HepG2 (cell line): ENCODE results near the gene HEXIM1. TPM values are rescaled to one million over a fixed set of nuclear protein-coding genes. Genes with fewer than 3 reads are reported as not detected.

ENCODE experiments used
- ATAC-seq: fragments of 200-7000 bp; cut with Tn5 transposase; 3 replicates; pipeline ENCODE4 v1.9.1; 2020; ENCODE audit warnings: mild to moderate bottlenecking, moderate library complexity
- BruUV-seq: library from RNA; stranded (reverse); fragments of 400-500 nt; replicated peaks from 2 replicates; lab custom pipeline; 2021; lab: Mats Ljungman, UMichigan
- CTCF ChIA-PET: fragments of 300-600 bp; formaldehyde crosslinking; extraction: SDS; loops from one replicate; lab custom pipeline; 2021; ENCODE audit warnings: low total read pairs, inconsistent platforms, low intra/inter-chr PET ratio; lab: Yijun Ruan, JAX
- POLR2A ChIA-PET: fragments of 350-600 bp; sonication (Branson Sonifier 250); formaldehyde crosslinking; loops from one replicate; lab custom pipeline; 2020; ENCODE audit warnings: antibody characterized with exemption, inconsistent platforms; lab: Yijun Ruan, JAX
- DNase-seq: peaks from one replicate; pipeline ENCODE4 v3.0.0-alpha.2; 2015; ENCODE audit warnings: low spot score
- FAIRE-seq: peaks from 3 replicates; lab custom pipeline; 2011; peaks lifted over from hg19 to GRCh38; lab: Jason Lieb, UNC
- H2AFZ ChIP-seq: one replicate; pipeline ENCODE4 v1.6.1; 2011; ENCODE audit warnings: low read length, inconsistent platforms
- H3K27ac ChIP-seq: fragments of 300-600 bp; 3 replicates; pipeline ENCODE4 v1.8.0; 2011; ENCODE audit warnings: mixed run types, mild to moderate bottlenecking, mixed read lengths, low read length, inconsistent platforms; ENCODE audit not compliant: insufficient read depth; ENCODE audit errors: extremely low read length
- H3K27me3 ChIP-seq, 2 experiments: fragments of 200-600 bp in 1 of 2; 2 replicates in 1 of 2; 3 replicates in 1 of 2; pipeline versions ENCODE4 v1.6.0 to v1.8.0; 2011; ENCODE audit warnings: low read length in 2 of 2, mild to moderate bottlenecking in 2 of 2, moderate library complexity in 2 of 2, inconsistent platforms in 1 of 2; ENCODE audit not compliant: insufficient read depth in 2 of 2, control insufficient read depth in 1 of 2
- H3K36me3 ChIP-seq, 2 experiments: fragments of 200-600 bp in 1 of 2; replicated peaks in 1 of 2; 2 replicates in 1 of 2; 3 replicates in 1 of 2; pipeline versions ENCODE4 v1.5.1 to v1.8.0; 2011; ENCODE audit warnings: low read length in 2 of 2, inconsistent platforms in 1 of 2; ENCODE audit not compliant: insufficient read depth in 2 of 2, control insufficient read depth in 1 of 2
- H3K4me1 ChIP-seq: 2 replicates; pipeline ENCODE4 v1.5.1; 2012; ENCODE audit warnings: low read length, inconsistent platforms; ENCODE audit not compliant: insufficient read depth
- H3K4me2 ChIP-seq: 2 replicates; pipeline ENCODE4 v1.6.0; 2011; ENCODE audit warnings: low read depth, low read length, inconsistent platforms
- H3K4me3 ChIP-seq, 3 experiments: fragments of 200-600 bp in 1 of 3; sonication (generic), shearing (Covaris generic) in 1 of 3; replicated peaks in 1 of 3; 2 replicates each; pipeline ENCODE4 v1.5.1; 2011 to 2016; ENCODE audit warnings: low read length in 3 of 3, inconsistent platforms in 2 of 3, low read depth in 2 of 3, mild to moderate bottlenecking in 2 of 3, control low read depth in 1 of 3, mixed read lengths in 1 of 3; ENCODE audit not compliant: insufficient read depth in 1 of 3
- H3K79me2 ChIP-seq: one replicate; pipeline ENCODE4 v1.6.1; 2011; ENCODE audit warnings: low read length, inconsistent platforms; ENCODE audit not compliant: insufficient read depth
- H3K9ac ChIP-seq: 2 replicates; pipeline ENCODE4 v1.6.0; 2011; ENCODE audit warnings: mild to moderate bottlenecking, low read depth, low read length, inconsistent platforms; ENCODE audit not compliant: insufficient read depth
- H3K9me3 ChIP-seq: 2 replicates; pipeline ENCODE4 v1.5.1; 2012; ENCODE audit warnings: mild to moderate bottlenecking, low read length
- H4K20me1 ChIP-seq: 2 replicates; pipeline ENCODE4 v1.6.0; 2011; ENCODE audit warnings: inconsistent platforms, mild to moderate bottlenecking, low read length, moderate library complexity; ENCODE audit not compliant: insufficient read depth
- BRD4 ChIP-seq: sonication (generic); formaldehyde crosslinking; IDR thresholded peaks from 2 replicates; pipeline ENCODE4 v1.4.0; 2020; ENCODE audit warnings: missing genetic modification reagents
- DR1 ChIP-seq: sonication (generic); formaldehyde crosslinking; IDR thresholded peaks from 2 replicates; pipeline ENCODE4 v1.8.0; 2021; ENCODE audit warnings: mild to moderate bottlenecking, missing genetic modification reagents, inconsistent platforms
- HNF4G ChIP-seq, 2 experiments: sonication (generic) in 1 of 2; formaldehyde crosslinking in 1 of 2; IDR thresholded peaks; 2 replicates each; pipeline versions ENCODE4 v1.4.0 to v1.6.1; 2011 to 2020; ENCODE audit warnings: borderline replicate concordance in 2 of 2, low read depth in 2 of 2, mild to moderate bottlenecking in 2 of 2, low read length in 1 of 2, missing genetic modification reagents in 1 of 2, moderate library complexity in 1 of 2
- KAT7 ChIP-seq: IDR thresholded peaks from 2 replicates; pipeline ENCODE4 v1.6.1; 2018; ENCODE audit warnings: borderline replicate concordance, missing compliant biosample characterization
- MAZ ChIP-seq, 2 experiments: sonication (generic) in 1 of 2; formaldehyde crosslinking in 1 of 2; IDR thresholded peaks; 2 replicates each; pipeline versions ENCODE4 v1.5.0 to v1.6.1; 2012 to 2020; ENCODE audit warnings: low read depth in 2 of 2, mild to moderate bottlenecking in 2 of 2, borderline replicate concordance in 1 of 2, improper control_type of control experiment in 1 of 2, low read length in 1 of 2, missing genetic modification reagents in 1 of 2, moderate library complexity in 1 of 2
- PHF21A ChIP-seq: sonication (generic); formaldehyde crosslinking; IDR thresholded peaks from 2 replicates; pipeline ENCODE4 v1.5.0; 2020; ENCODE audit warnings: mild to moderate bottlenecking, missing genetic modification reagents
- RBFOX2 ChIP-seq: fragments of 200-400 bp; formaldehyde crosslinking; IDR thresholded peaks from 2 replicates; pipeline ENCODE4 v1.6.1; 2017; ENCODE audit warnings: low read depth, mild to moderate bottlenecking, low read length
- TBX2 ChIP-seq: sonication (generic); formaldehyde crosslinking; IDR thresholded peaks from 2 replicates; pipeline ENCODE4 v1.5.0; 2020; ENCODE audit warnings: missing genetic modification reagents, mild to moderate bottlenecking, borderline replicate concordance
- ZFP36L2 ChIP-seq: sonication (generic); formaldehyde crosslinking; IDR thresholded peaks from 2 replicates; pipeline ENCODE4 v1.4.0; 2020; ENCODE audit warnings: missing genetic modification reagents
- ZFP41 ChIP-seq: sonication (generic); formaldehyde crosslinking; IDR thresholded peaks from 2 replicates; pipeline ENCODE4 v1.4.0; 2020; ENCODE audit warnings: mild to moderate bottlenecking, missing genetic modification reagents, borderline replicate concordance
- ZNF124 ChIP-seq: sonication (generic); formaldehyde crosslinking; IDR thresholded peaks from 2 replicates; pipeline ENCODE4 v1.4.0; 2020; ENCODE audit warnings: missing genetic modification reagents
- ZNF335 ChIP-seq: sonication (generic); formaldehyde crosslinking; IDR thresholded peaks from 2 replicates; pipeline ENCODE4 v1.4.0; 2020; ENCODE audit warnings: missing genetic modification reagents
- ZNF44 ChIP-seq: sonication (generic); formaldehyde crosslinking; IDR thresholded peaks from 2 replicates; pipeline ENCODE4 v1.5.1; 2020; ENCODE audit warnings: mild to moderate bottlenecking, missing genetic modification reagents
- ZNF713 ChIP-seq: sonication (generic); formaldehyde crosslinking; IDR thresholded peaks from 2 replicates; pipeline ENCODE4 v1.4.0; 2020; ENCODE audit warnings: mild to moderate bottlenecking, missing genetic modification reagents
- ZNF782 ChIP-seq: sonication (generic); formaldehyde crosslinking; IDR thresholded peaks from 2 replicates; pipeline ENCODE4 v1.4.0; 2020; ENCODE audit warnings: missing genetic modification reagents, mild to moderate bottlenecking, borderline replicate concordance
- WGBS: methylation state at CpG from one replicate; pipeline ENCODE4 v1.1.6; 2017; ENCODE audit warnings: low lambda C conversion rate; 5-methylcytosine and 5-hydroxymethylcytosine counted together
- in situ Hi-C: cut with HindIII; loops from 2 replicates; pipeline ENCODE4 v1.10.0; 2017; ENCODE audit warnings: low pct_unique_long_range_greater_than_20kb; ENCODE audit not compliant: extremely low pct_ligation_motif_present
- intact Hi-C: fragments of 100-400 bp; cut with micrococcal nuclease; formaldehyde crosslinking; loops from one replicate; pipeline ENCODE4 v1.10.0; 2022; ENCODE audit not compliant: unreplicated experiment
- polyA plus RNA-seq, 8 experiments: library from polyadenylated mRNA; depleted of rRNA in 3 of 8; stranded (reverse) in 7 of 8; unstranded in 1 of 8; fragments of >200 nt; fragmentation: Illumina TruSeq in 4 of 8; extraction: Trizol in 4 of 8; gene quantifications; 2 replicates each; pipeline versions ENCODE4 v1.2.1 to v1.2.3, GENCODE V29; 2011 to 2016; ENCODE audit warnings: low read depth in 4 of 8, missing spikeins in 1 of 8, mixed read lengths in 1 of 8; ENCODE audit not compliant: insufficient read depth in 1 of 8
- total RNA-seq, 5 experiments: library from RNA; depleted of rRNA; stranded (reverse); fragments of >200 nt; fragmentation: Illumina TruSeq; extraction: Trizol; gene quantifications; 2 replicates each; pipeline ENCODE4 v1.2.3, GENCODE V29; 2016; ENCODE audit warnings: low read depth in 1 of 5
- TF ChIP-seq, protein P1 (sequence below): sonication (generic); formaldehyde crosslinking; IDR thresholded peaks from 2 replicates; pipeline ENCODE4 v1.9.0; 2021; ENCODE audit warnings: missing genetic modification reagents, mild to moderate bottlenecking, borderline replicate concordance
- TF ChIP-seq, protein P2 (sequence below): sonication (generic); formaldehyde crosslinking; IDR thresholded peaks from 2 replicates; pipeline ENCODE4 v1.9.0; 2021; ENCODE audit warnings: missing genetic modification reagents, mild to moderate bottlenecking, borderline replicate concordance

The HEXIM1 gene
- total and polyA plus RNA-seq, 2 of the 13 experiments (the other 11 are each of a cell fraction or from before 2014, with no cell fraction given) = 10.5 to 16.6 TPM

DNA sequence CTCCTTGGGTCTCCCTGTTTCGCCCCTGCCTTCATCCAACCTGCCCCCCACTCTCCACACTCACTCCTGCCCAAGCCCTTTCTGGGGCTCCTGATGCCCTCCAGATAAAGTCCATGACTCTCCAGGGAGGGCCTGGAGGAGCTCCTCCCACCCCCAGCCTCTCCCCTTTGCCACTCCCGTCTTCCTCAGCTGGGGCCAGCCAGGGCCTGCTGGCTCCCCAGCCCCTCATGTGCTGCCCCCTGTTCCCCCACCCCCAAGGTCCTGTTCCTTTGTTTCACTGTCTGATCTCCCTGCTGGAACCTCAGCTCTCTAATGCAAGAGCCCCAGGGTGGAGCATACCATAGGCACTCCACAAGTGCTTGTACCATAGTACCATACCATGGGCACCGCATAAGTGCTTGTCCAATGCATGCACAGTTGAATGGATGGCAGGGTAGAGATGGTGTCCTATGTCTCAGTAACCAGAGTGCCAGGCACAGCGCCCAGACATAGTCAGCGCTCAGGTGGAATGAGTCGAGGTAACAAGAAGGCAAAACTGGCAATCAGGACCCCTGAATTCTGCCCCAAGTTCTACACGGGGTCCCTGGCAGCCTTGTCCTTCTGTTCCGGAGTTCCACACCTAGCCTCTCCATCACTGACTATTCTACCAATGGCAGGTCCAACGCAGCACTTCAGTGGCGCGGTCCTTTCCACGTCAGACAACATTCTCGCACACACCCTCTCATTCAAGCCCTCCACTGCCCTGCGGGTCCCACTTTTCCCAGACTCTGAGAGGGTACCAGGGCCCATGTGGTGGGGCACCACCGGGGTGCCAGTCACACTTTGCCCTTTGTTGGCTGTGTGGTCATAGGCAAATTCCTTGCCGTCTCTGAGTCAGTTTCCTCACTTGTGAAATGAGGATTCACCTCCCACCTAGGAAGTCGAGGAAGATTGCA is 17.3 kb upstream of the HEXIM1 start (continued):
- TF ChIP-seq, protein P1, sequence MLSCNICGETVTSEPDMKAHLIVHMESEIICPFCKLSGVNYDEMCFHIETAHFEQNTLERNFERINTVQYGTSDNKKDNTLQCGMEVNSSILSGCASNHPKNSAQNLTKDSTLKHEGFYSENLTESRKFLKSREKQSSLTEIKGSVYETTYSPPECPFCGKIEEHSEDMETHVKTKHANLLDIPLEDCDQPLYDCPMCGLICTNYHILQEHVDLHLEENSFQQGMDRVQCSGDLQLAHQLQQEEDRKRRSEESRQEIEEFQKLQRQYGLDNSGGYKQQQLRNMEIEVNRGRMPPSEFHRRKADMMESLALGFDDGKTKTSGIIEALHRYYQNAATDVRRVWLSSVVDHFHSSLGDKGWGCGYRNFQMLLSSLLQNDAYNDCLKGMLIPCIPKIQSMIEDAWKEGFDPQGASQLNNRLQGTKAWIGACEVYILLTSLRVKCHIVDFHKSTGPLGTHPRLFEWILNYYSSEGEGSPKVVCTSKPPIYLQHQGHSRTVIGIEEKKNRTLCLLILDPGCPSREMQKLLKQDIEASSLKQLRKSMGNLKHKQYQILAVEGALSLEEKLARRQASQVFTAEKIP (CRISPR knock-in tag) = no peak
- TF ChIP-seq ZFP41 (CRISPR knock-in tag) = no peak
- no peak for TF ChIP-seq ZFP36L2
- TF ChIP-seq ZNF713 (CRISPR knock-in tag) = 0 out of 2 replicates have a peak, but pooled peaks have one; percentile 8
- 0 out of 2 replicates have a peak, but pooled peaks have one; percentile 4 for TF ChIP-seq ZNF44 (CRISPR knock-in tag)
- TF ChIP-seq DR1 (CRISPR knock-in tag) = 0 out of 2 replicates have a peak, but pooled peaks have one; percentile 6
- TF ChIP-seq RBFOX2 = no peak

DNA sequence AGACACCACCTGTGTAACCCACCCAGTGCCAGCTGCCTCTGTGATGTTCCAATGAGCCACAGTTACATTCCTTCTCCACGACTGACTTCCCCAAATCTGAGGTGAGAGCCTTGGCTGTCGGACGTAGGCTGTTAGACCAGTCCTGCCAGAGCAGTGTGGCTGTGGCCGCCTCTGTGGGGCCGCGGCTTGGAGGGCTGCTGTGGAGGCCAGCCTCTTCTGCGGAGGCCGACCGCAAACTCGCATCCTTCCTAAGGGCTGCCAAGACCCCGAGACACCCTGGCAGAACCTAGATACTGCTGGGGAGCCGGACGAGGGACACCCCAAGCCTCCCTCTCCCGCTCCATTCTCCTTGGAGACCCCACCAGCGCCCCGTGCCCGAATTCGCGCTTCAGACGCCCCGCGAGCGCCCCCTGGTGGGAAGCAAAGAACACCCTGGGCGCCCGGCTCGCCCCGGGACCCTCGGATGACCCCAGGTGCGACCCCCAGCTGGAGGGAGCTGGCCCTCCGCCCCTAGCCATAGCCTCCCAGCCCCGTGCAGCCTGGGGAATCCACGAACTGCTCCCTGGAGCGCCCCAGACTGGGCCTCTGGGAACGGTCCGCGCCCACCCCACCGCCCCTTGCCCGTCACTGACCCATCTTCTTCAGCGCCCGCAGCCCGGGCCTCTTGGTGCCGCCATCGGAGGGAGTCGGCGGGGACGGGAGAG is 16.5 kb upstream of the HEXIM1 start:
- no peak for ATAC-seq
- H3K4me1 ChIP-seq = peaks cover 66% of the 10 kb centered on the region
- H2AFZ ChIP-seq = no peak overlapping the region
- no peaks in the 10 kb centered on the region for H3K9me3 ChIP-seq
- H4K20me1 ChIP-seq = no peaks in the 10 kb centered on the region
- H3K4me2 ChIP-seq = peak overlapping the region; percentile 78
- peak overlapping the region; percentile 83 to 95 (median 92) for H3K4me3 ChIP-seq
- in situ Hi-C loops = loop anchor here (5.0 to 10.0 kb wide), 2 partner anchors 34 to 243 kb away; no protein-coding TSS in a partner anchor
- intact Hi-C loops = loop anchor here (2.0 kb wide), 1 partner anchor 33 kb away; no protein-coding TSS in a partner anchor
- ChIA-PET POLR2A (interaction anchor here (1.4 to 4.7 kb wide), 4 partner anchors 17 to 70 kb away, joined by 4 to 71 read pairs (median 12); partner anchors contain the start of genes HEXIM1, HEXIM2 and NMT1), CTCF (interaction anchor here (0.7 to 4.9 kb wide), 8 partner anchors 10 to 113 kb away, joined by 3 to 303 read pairs (median 4); no protein-coding TSS in a partner anchor)
- BruUV-seq = no TSS peak
- H3K27ac ChIP-seq = peak overlapping the region; percentile 51
- no peak for DNase-seq
- H3K27me3 ChIP-seq = no peaks in the 10 kb centered on the region
- H3K36me3 ChIP-seq = no peaks in the 10 kb centered on the region
- WGBS = 11% methylated on average over 22 of the region's 46 CpGs
- peaks cover 16% of the 10 kb centered on the region for H3K79me2 ChIP-seq
- peak overlapping the region; percentile 69 for H3K9ac ChIP-seq
- no peak for FAIRE-seq
- no peak for TF ChIP-seq ZNF782 (CRISPR knock-in tag)
- TF ChIP-seq TBX2 = no peak
- 0 out of 2 replicates have a peak, but pooled peaks have one; percentile 15 for TF ChIP-seq BRD4
- peak; percentile 30; the same call in 1 of the 2 replicates for TF ChIP-seq MAZ (IDR thresholded peaks at IDR 0.05; ENCODE audit: borderline replicate concordance, low read depth, low read length)
- no peak for TF ChIP-seq MAZ (CRISPR knock-in tag; IDR thresholded peaks at IDR 0.05; ENCODE audit: low read depth)
- no peak for TF ChIP-seq HNF4G (IDR thresholded peaks at IDR 0.05; ENCODE audit: borderline replicate concordance, low read depth, low read length)
- no peak for TF ChIP-seq HNF4G (CRISPR knock-in tag; IDR thresholded peaks at IDR 0.05; ENCODE audit: borderline replicate concordance, low read depth)
- no peak for TF ChIP-seq PHF21A (CRISPR knock-in tag)
- TF ChIP-seq, protein P2, sequence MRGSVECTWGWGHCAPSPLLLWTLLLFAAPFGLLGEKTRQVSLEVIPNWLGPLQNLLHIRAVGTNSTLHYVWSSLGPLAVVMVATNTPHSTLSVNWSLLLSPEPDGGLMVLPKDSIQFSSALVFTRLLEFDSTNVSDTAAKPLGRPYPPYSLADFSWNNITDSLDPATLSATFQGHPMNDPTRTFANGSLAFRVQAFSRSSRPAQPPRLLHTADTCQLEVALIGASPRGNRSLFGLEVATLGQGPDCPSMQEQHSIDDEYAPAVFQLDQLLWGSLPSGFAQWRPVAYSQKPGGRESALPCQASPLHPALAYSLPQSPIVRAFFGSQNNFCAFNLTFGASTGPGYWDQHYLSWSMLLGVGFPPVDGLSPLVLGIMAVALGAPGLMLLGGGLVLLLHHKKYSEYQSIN (CRISPR knock-in tag) = no peak
- TF ChIP-seq ZNF335 (CRISPR knock-in tag) = no peak; the same call in 1 of the 2 replicates
- peak; percentile 58; the same call in 1 of the 2 replicates for TF ChIP-seq KAT7 (CRISPR knock-in tag)
- TF ChIP-seq ZNF124 (CRISPR knock-in tag) = no peak
